Activated CD8-positive, alpha-beta memory T cell treated with anti-CD3 and anti-CD28 coated beads, Interleukin-2, amount 50 U/mL, for 1 hour (primary cell): Measurements from ENCODE around the gene PCDHB9.
"Not testable (repeated sequence)": the region's sequence is repeated elsewhere in the genome, so short reads cannot be mapped to it uniquely, and the experiment has no call there.

ENCODE experiments used
- DNase-seq: peaks from one replicate; pipeline ENCODE4 v3.0.0-alpha.2; 2020; ENCODE audit errors: extremely low read depth

Gene PCDHB9

DNA sequence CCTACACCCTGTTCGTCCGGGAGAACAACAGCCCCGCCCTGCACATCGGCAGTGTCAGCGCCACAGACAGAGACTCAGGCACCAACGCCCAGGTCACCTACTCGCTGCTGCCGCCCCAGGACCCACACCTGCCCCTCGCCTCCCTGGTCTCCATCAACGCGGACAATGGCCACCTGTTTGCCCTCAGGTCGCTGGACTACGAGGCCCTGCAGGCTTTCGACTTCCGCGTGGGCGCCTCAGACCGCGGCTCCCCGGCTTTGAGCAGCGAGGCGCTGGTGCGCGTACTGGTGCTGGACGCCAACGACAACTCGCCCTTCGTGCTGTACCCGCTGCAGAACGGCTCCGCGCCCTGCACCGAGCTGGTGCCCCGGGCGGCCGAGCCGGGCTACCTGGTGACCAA, 1.7 kb downstream of the PCDHB9 start:
- not testable (repeated sequence) for DNase-seq

DNA sequence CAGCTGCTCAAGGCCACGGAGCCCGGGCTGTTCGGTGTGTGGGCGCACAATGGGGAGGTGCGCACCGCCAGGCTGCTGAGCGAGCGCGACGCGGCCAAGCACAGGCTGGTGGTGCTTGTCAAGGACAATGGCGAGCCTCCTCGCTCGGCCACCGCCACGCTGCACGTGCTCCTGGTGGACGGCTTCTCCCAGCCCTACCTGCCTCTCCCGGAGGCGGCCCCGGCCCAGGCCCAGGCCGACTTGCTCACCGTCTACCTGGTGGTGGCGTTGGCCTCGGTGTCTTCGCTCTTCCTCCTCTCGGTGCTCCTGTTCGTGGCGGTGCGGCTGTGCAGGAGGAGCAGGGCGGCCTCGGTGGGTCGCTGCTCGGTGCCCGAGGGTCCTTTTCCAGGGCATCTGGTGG, 2.2 kb downstream of the PCDHB9 start:
- not testable (repeated sequence) for DNase-seq

DNA sequence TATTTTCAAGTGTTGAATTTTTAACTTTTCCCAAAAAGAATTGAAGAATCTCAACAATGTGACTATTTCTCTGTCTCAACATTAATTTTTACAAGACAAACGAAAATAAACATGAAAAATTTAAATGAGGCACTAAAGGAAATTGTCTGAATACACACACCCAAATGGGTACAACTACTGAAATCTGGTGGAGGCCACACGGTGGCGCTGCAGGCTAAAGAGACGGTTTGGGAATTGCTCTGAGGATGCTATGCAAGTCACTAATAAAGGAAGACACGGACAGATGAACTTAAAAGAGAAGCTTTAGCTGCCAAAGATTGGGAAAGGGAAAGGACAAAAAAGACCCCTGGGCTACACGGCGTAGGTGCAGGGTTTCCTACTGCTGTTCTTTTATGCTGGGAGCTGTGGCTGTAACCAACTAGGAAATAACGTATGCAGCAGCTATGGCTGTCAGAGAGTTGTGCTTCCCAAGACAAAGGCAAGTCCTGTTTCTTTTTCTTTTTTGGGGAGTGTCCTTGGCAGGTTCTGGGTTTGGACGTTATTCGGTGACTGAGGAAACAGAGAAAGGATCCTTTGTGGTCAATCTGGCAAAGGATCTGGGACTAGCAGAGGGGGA, 5.3 kb downstream of the PCDHB9 start, which contains the start of gene PCDHB10:
TSS of gene PCDHB10 (plus strand) at position 244 of the 616 bp plus-strand sequence. CDS start at position 444, 200 bp downstream.
- DNase-seq = no peak

DNA sequence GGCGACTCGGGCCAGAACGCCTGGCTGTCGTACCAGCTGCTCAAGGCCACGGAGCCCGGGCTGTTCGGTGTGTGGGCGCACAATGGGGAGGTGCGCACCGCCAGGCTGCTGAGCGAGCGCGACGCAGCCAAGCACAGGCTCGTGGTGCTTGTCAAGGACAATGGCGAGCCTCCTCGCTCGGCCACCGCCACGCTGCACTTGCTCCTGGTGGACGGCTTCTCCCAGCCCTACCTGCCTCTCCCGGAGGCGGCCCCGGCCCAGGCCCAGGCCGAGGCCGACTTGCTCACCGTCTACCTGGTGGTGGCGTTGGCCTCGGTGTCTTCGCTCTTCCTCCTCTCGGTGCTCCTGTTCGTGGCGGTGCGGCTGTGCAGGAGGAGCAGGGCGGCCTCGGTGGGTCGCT, 7.4 kb downstream of the PCDHB9 start:
- DNase-seq = not testable (repeated sequence)

DNA sequence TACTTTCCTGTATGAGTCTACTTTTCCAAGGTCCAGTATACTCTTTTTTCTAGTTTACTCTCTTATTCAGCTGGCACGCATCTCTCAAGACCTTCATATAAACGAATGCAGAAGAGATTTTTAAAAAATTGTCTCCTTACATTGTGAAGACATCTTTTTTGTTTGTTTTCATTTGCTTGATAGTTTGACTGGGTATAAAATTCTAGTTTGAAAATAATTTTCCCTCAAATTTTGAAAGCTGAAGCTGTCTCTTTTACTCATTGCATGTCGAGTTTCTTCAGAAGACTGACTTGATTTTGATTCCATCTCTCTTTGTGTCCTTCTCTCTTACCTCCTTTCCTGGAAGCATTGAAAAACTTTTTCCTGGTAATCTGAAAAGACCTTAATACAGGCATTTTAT, 9.4 kb downstream of the PCDHB9 start:
- no peak for DNase-seq

DNA sequence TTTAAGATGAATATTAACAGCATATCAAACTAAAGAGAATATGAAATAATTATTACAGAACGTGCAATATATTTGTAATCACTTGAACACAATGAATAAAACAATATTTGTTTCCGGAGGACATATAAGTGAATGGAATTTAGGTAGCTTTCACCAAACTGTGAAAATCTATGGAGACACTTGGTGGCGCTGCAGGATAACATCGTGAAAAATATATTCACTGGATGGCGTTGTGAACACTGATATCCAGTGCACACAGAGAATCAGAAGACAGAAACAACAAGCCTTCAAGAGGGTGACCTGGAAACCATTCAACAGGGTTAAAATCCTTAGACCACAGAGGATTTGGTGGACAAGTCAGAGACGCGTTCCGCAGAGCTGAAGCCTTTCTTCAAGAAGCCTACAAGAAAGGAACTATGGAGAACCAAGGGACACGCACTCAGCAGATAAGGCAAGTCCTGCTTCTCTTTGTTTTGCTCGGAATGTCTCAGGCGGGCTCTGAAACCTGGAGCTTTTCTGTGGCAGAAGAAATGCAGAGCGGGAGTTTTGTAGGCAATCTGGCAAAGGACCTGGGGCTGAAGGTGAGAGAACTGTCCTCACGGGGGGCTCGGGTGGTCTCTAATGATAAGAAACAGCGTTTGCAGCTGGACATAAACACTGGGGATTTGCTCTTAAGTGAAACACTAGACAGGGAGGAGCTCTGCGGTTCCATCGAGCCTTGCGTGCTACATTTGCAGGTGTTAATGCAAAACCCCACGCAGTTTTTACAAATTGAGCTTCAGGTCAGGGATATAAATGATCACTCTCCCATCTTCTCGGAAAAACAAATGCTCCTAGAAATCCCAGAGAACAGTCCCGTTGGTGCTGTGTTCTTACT, 12.6 kb downstream of the PCDHB9 start, which contains the start of gene PCDHB11:
TSS of gene PCDHB11 (plus strand) at position 269 of the 877 bp plus-strand sequence. CDS start at position 417, 148 bp downstream.
- no peak for DNase-seq

DNA sequence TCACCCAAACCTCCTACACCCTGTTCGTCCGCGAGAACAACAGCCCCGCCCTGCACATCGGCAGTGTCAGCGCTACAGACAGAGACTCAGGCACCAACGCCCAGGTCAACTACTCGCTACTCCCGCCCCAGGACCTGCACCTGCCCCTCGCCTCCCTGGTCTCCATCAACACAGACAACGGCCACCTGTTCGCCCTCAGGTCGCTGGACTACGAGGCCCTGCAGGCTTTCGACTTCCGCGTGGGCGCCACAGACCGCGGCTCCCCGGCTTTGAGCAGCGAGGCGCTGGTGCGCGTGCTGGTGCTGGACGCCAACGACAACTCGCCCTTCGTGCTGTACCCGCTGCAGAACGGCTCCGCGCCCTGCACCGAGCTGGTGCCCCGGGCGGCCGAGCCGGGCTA, 14.2 kb downstream of the PCDHB9 start:
- not testable (repeated sequence) for DNase-seq

DNA sequence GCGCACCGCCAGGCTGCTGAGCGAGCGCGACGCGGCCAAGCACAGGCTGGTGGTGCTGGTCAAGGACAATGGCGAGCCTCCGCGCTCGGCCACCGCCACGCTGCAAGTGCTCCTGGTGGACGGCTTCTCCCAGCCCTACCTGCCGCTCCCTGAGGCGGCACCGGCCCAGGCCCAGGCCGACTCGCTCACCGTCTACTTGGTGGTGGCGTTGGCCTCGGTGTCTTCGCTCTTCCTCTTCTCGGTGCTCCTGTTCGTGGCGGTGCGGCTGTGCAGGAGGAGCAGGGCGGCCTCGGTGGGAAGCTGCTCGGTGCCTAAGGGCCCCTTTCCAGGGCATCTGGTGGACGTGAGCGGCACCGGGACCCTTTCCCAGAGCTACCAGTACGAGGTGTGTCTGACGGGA, 14.7 kb downstream of the PCDHB9 start:
- DNase-seq = not testable (repeated sequence)

DNA sequence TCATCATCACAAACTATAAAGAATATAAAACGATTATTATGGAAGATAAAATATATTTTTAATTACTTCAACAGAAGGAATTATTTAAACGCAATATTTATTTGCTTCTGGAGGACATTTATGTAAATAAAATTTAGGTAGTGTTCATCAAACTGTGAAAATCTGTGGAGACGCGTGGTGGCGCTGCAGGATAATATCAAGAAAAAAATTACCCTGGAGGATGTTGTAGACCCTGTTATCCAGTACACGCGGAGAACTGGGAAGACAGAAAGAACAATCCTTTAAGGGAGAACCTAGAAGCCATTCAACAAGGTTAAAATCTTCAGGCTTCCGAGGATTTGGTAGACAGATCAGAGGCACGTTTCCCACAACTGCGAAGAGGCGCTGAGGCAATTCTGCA, 21.5 kb downstream of the PCDHB9 start, which contains the start of gene PCDHB12:
TSS of gene PCDHB12 (plus strand) at position 242 of the 400 bp plus-strand sequence. CDS start 189 bp downstream, outside the sequence.
- DNase-seq = no peak

DNA sequence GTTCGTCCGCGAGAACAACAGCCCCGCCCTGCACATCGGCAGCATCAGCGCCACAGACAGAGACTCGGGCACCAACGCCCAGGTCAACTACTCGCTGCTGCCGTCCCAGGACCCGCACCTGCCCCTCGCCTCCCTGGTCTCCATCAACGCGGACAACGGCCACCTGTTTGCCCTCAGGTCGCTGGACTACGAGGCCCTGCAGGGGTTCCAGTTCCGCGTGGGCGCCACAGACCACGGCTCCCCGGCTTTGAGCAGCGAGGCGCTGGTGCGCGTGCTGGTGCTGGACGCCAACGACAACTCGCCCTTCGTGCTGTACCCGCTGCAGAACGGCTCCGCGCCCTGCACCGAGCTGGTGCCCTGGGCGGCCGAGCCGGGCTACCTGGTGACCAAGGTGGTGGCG, 23.3 kb downstream of the PCDHB9 start:
- not testable (repeated sequence) for DNase-seq

DNA sequence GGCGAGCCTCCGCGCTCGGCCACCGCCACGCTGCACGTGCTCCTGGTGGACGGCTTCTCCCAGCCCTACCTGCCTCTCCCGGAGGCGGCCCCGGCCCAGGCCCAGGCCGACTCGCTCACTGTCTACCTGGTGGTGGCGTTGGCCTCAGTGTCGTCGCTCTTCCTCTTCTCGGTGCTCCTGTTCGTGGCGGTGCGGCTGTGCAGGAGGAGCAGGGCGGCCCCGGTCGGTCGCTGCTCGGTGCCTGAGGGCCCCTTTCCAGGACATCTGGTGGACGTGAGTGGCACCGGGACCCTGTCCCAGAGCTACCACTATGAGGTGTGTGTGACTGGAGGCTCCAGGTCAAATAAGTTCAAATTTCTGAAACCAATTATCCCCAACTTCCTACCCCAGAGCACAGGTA, 23.9 kb downstream of the PCDHB9 start:
- not testable (repeated sequence) for DNase-seq

DNA sequence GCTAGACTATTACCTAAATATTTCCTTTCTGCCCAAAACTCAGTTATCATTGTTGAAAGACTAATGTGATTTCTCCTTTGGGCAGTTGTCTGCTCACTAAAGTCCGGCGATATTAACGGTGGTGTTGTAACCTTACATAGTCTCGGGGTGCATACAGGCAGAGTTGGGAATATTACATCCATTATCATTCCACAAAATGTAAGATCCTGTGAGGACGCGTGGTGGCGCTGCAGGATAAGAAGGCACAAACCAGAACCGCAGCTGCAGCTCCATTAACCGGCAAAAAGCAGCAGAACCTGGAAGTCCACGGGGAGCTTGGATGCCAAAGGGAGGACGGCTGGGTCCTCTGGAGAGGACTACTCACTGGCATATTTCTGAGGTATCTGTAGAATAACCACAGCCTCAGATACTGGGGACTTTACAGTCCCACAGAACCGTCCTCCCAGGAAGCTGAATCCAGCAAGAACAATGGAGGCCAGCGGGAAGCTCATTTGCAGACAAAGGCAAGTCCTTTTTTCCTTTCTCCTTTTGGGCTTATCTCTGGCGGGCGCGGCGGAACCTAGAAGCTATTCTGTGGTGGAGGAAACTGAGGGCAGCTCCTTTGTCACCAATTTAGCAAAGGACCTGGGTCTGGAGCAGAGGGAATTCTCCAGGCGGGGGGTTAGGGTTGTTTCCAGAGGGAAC, 26.8 kb downstream of the PCDHB9 start, which contains the start of gene PCDHB13:
TSS of gene PCDHB13 (plus strand) at position 264 of the 684 bp plus-strand sequence. CDS start at position 469, 205 bp downstream.
- not testable (repeated sequence) for DNase-seq

DNA sequence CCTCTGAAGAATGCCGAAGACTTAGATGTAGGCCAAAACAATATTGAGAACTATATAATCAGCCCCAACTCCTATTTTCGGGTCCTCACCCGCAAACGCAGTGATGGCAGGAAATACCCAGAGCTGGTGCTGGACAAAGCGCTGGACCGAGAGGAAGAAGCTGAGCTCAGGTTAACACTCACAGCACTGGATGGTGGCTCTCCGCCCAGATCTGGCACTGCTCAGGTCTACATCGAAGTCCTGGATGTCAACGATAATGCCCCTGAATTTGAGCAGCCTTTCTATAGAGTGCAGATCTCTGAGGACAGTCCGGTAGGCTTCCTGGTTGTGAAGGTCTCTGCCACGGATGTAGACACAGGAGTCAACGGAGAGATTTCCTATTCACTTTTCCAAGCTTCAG, 27.6 kb downstream of the PCDHB9 start:
- not testable (repeated sequence) for DNase-seq

DNA sequence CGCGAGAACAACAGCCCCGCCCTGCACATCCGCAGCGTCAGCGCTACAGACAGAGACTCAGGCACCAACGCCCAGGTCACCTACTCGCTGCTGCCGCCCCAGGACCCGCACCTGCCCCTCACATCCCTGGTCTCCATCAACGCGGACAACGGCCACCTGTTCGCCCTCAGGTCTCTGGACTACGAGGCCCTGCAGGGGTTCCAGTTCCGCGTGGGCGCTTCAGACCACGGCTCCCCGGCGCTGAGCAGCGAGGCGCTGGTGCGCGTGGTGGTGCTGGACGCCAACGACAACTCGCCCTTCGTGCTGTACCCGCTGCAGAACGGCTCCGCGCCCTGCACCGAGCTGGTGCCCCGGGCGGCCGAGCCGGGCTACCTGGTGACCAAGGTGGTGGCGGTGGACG, 28.5 kb downstream of the PCDHB9 start:
- DNase-seq = not testable (repeated sequence)

DNA sequence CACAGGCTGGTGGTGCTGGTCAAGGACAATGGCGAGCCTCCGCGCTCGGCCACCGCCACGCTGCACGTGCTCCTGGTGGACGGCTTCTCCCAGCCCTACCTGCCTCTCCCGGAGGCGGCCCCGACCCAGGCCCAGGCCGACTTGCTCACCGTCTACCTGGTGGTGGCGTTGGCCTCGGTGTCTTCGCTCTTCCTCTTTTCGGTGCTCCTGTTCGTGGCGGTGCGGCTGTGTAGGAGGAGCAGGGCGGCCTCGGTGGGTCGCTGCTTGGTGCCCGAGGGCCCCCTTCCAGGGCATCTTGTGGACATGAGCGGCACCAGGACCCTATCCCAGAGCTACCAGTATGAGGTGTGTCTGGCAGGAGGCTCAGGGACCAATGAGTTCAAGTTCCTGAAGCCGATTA, 29.1 kb downstream of the PCDHB9 start:
- not testable (repeated sequence) for DNase-seq

DNA sequence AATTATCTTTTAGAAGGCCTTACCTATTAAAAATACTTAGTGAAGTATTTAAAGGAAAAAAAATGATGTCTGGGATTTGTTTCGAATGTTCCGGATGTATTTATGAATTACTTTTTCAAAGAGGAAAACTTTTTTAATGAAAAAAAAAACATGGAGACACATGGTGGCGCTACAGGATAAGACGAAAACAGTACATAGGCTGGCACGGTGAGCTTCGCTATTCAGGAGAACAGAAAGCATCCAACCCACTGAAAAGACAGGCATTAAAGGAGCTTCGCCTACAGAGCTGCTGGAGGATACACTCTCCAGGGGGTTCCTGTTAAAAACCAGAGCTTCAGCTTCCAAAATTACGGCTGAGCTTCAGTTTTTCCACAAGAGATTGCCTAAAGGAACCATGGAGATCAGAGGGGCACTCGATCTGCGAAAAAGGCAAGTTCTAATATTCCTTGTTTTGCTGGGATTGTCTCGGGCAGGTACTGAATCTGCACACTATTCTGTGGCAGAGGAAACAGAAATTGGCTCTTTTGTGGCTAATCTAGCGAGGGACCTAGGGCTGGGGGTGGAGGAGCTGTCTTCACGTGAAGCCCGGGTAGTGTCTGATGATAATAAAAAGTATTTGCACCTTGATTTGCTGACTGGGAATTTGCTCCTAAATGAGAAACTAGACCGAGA, 36.3 kb downstream of the PCDHB9 start, which contains the start of gene PCDHB14:
TSS of gene PCDHB14 (plus strand) at position 232 of the 672 bp plus-strand sequence. CDS start at position 395, 163 bp downstream.
- no peak for DNase-seq

DNA sequence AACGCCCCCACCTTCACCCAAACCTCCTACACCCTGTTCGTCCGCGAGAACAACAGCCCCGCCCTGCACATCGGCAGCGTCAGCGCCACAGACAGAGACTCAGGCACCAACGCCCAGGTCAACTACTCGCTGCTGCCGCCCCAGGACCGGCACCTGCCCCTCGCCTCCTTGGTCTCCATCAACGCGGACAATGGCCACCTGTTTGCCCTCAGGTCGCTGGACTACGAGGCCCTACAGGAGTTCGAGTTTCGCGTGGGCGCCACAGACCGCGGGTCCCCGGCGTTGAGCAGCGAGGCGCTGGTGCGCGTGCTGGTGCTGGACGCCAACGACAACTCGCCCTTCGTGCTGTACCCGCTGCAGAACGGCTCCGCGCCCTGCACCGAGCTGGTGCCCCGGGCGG, 37.9 kb downstream of the PCDHB9 start:
- DNase-seq = not testable (repeated sequence)

DNA sequence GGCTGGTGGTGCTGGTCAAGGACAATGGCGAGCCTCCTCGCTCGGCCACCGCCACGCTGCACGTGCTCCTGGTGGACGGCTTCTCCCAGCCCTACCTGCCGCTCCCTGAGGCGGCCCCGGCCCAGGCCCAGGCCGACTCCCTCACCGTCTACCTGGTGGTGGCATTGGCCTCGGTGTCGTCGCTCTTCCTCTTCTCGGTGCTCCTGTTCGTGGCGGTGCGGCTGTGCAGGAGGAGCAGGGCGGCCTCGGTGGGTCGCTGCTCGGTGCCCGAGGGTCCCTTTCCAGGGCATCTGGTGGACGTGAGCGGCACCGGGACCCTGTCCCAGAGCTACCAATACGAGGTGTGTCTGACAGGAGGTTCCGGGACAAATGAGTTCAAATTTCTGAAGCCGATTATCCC, 38.5 kb downstream of the PCDHB9 start:
- DNase-seq = not testable (repeated sequence)

DNA sequence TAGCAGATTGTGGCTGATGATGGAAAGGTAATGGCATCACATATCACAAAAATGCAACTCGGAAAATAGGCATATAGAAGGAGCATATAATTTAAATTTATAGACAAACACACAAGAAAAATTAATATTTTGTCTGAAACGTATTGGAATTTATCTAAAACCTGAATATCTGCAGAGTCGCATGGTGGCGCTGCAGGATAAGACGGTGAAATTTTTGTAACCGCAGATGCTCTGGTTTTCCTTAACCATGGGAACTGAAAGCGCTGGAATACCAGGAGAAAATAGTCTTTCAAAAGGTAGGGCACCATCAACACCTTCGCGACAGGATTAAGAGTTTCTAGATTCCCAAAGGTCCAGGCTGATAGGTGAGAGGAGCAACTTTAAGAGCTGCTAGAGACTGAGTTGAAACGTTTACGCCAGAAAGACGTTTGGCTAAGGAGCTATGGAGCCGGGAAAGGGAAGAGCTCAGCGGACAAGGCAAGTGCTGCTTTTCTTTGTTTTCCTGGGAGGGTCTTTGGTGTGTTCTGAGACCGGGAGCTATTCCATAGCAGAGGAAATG, 47.2 kb downstream of the PCDHB9 start:
- DNase-seq = no peak

DNA sequence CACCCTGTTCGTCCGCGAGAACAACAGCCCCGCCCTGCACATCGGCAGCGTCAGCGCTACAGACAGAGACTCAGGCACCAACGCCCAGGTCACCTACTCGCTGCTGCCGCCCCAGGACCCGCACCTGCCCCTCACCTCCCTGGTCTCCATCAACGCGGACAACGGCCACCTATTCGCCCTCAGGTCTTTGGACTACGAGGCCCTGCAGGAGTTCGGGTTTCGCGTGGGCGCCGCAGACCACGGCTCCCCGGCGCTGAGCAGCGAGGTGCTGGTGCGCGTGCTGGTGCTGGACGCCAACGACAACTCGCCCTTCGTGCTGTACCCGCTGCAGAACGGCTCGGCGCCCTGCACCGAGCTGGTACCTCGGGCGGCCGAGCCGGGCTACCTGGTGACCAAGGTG, 49.0 kb downstream of the PCDHB9 start:
- not testable (repeated sequence) for DNase-seq
